Fibroblast of skin of right quadriceps (primary cell): ENCODE data around the gene LEMD1.

Experiments used
- DNase-seq: peaks from one replicate; pipeline ENCODE4 v3.0.0-alpha.2; 2013

LEMD1 gene

GRCh38 chr1:205421798-205422197 lies at the start of gene LEMD1:
Gene LEMD1, minus strand, starts transcription at chr1:205422056. Its CDS starts 1,520 bp downstream, at chr1:205420536.
- no peak for DNase-seq

GRCh38 chr1:205470131-205470530 lies 48.3 kb upstream of the LEMD1 start:
- no peak for DNase-seq

GRCh38 chr1:205466595-205467220 lies 44.9 kb upstream of the LEMD1 start:
- no peak for DNase-seq

GRCh38 chr1:205465392-205465791 lies 43.5 kb upstream of the LEMD1 start:
- DNase-seq, result no peak

GRCh38 chr1:205458777-205459566 lies 37.1 kb upstream of the LEMD1 start:
- peak; percentile 50 for DNase-seq

GRCh38 chr1:205456868-205457745 lies 35.3 kb upstream of the LEMD1 start:
- no peak for DNase-seq

GRCh38 chr1:205456383-205456867 lies 34.6 kb upstream of the LEMD1 start:
- DNase-seq, result no peak

GRCh38 chr1:205455581-205456382 lies 33.9 kb upstream of the LEMD1 start, which contains the start of gene BLACAT1:
Gene BLACAT1, minus strand, starts transcription at chr1:205456045.
- DNase-seq, result no peak

- DNase-seq, result no peak
Measured at GRCh38 chr1:205454903-205455335, 33.1 kb upstream of the LEMD1 start.

GRCh38 chr1:205453466-205453865 lies 31.6 kb upstream of the LEMD1 start:
- no peak for DNase-seq

GRCh38 chr1:205452933-205453332 lies 31.1 kb upstream of the LEMD1 start:
- DNase-seq, result no peak

- DNase-seq, result no peak
Measured at GRCh38 chr1:205452364-205452763, 30.5 kb upstream of the LEMD1 start.

GRCh38 chr1:205451759-205452164 lies 29.9 kb upstream of the LEMD1 start:
- no peak for DNase-seq

- no peak for DNase-seq
Measured at GRCh38 chr1:205451202-205451601, 29.3 kb upstream of the LEMD1 start.

- no peak for DNase-seq
Measured at GRCh38 chr1:205450448-205450847, 28.6 kb upstream of the LEMD1 start.

- peak; percentile 56 for DNase-seq
Measured at GRCh38 chr1:205449750-205450443, 28.0 kb upstream of the LEMD1 start.

GRCh38 chr1:205449254-205449749 lies 27.4 kb upstream of the LEMD1 start:
- DNase-seq, result no peak

GRCh38 chr1:205448540-205449253 lies 26.8 kb upstream of the LEMD1 start:
- DNase-seq, result no peak

GRCh38 chr1:205447457-205448341 lies 25.8 kb upstream of the LEMD1 start:
- no peak for DNase-seq

GRCh38 chr1:205446828-205447227 lies 25.0 kb upstream of the LEMD1 start:
- no peak for DNase-seq
